Stimulated activated CD8-positive, alpha-beta memory T cell treated with anti-CD3 and anti-CD28 coated beads, Interleukin-7, amount 100 ng/mL, for 48 hours (primary cell): ENCODE results near the gene ADAMTS2.

Experiments used
- DNase-seq, 2 donors: peaks; one replicate each; pipeline ENCODE4 v3.0.0-alpha.2; 2020; ENCODE audit warnings: low read depth in 1 of 2; ENCODE audit errors: extremely low read depth in 1 of 2

Gene ADAMTS2

DNA sequence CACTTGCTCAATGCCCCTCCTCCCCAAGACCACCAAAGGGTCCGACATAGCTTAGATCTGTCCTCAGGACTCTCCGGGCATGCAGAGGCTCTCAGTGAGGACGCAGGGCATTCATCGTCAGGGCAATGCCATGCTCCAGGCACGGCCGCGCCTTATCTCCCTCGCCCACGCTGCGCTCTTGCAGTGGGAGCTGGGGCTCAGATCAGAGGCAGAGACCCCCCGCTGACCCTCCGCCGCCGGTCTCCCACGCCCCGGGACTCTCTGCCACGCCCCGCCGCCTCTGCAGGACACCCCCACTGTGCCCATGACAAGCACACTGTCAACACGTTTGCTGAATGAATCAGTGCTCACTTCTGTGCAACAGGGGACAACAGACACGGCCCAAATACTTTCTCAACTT, 140.7 kb downstream of the ADAMTS2 start:
- no peak for DNase-seq

GRCh38 chr5:179203248-179203647, 142.0 kb downstream of the ADAMTS2 start:
- DNase-seq = no peak

DNA sequence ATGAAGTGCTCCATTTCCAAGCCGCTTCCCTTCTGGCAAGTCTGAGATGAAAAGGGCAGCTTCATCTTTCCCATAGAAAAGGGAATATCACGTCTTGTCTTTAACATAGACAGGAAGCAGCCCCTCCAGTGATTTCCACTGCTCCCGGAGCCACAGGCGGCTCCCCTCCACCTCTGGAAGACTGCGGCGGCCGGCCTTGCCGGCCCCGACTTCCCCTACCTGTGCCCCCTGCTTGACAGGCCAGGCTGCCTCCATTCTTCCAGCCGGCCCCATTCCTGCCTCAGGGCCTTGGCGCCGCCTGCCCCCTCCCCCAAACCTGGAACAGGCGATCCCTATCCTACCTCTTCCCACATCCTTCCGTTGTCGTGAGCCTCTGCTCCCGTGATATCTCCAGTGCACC, 143.3 kb downstream of the ADAMTS2 start:
- DNase-seq = no peak

DNA sequence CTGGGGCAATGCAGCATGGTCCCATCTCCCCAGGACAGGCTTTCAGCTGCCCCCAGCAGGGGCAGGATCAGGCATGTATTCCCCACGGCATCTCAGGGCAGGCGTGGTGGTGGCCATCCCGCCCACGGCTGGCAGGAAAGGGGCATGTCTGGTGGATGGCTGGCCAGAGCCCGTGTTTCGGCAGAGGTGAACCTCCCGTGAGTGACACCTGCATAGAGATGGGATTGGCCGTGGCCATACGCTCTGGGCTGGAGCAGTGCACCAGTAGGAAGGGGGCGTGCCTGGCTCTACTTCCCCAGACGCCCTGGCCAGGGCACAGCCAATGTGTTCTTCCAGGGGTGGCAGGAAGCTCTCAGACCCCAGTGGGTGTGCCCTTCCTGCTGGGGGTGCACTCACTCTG, 146.0 kb downstream of the ADAMTS2 start:
- DNase-seq = no peak

DNA sequence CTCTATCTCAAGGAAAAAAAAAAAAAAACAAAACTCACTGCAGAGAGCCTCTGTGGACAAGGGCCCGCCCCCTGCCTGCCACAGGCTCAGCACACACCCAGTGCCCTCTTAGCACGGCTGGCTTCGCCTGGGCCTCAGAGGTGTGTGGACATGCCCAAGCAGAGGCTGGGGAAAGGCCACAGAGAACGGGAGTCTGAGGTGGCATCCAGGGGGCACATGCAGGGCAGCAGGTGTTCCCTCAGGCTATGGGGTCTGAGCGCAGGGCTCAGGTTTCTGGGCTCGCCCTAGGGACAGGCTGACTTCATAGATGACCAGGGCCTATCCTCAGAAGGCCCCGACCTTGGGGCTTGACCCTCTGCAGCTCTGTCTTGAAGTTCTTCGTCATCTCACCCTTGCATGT, 146.4 kb downstream of the ADAMTS2 start:
- no peak for DNase-seq

- no peak for DNase-seq
Observed at GRCh38 chr5:179196405-179197079, 148.7 kb downstream of the ADAMTS2 start.

- no peak for DNase-seq
Observed at GRCh38 chr5:179195561-179196404, 149.5 kb downstream of the ADAMTS2 start.

DNA sequence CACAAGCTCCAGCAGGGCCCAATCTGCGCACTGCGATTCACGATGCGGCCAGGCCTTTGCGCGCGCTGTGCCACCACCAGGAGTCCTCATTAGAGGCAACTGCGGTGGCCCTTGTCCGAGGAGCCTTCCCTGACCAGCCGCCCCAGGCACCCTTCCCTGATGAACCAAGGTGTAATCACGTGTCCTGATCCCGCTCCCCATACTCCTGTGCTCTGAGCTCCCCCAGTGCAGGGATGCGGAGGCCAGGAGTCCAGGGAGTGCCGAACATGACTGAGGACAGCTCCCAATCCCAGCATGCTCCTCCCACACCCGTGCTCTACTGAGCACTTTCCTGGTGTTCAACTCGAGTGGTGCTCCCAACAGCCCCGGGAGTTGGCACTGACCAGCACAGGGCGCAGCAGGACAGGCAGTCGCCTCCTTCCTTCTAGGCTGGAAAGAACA, 150.3 kb downstream of the ADAMTS2 start:
- no peak for DNase-seq

DNA sequence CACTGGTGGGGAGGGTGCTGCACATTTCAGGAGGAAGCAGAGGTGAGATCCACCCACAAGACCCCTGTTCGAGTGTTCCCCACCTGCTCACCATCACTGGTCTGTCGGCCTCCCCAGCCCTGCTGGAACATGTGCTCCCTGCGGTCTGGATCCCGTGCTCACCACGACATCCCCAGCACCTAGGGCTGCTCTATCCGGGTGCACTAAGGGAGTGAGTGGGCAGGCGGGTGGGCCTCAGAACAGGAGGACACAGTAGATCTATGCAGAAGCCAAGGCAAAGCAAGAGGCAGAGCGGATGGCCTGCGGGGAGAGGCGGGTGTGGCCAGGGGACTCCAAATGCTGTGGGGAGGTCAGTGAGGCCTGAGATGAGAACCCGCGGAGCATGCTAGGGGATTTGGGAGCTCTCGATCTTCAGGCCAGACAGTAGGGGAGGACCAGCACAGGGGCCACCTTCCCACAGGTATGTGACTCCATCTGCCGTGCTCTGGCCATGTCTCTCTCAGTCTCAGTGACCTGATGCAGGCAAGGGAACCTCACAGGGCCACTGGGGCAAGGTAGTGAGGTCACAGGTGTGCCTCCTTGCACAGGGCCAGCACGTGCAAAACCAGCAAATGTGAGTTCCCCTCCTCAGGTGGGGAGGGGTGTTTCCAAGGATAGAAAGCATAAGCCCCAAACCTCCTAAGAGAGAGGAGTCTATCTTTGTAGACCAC, 150.9 kb downstream of the ADAMTS2 start:
- no peak for DNase-seq

DNA sequence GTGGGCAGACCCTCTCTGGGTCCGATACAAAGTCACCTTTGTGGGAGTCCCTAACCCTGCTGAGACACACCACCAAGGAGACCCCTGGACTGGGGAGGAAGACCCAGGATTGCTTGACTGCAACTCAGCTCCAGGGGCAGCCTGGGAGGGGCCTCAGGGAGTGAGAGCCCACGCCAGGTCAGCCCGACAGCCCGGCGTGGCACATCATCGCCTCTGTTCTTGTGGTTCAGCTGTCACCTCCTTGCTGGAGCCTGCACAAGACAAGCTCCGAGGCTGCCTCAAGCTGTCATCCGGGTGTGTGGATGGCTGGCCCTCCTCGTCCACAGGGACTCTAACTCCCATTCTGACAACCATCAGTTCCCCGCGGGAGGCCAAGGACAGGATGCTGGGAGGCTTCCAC, 151.5 kb downstream of the ADAMTS2 start:
- no peak for DNase-seq

GRCh38 chr5:179192891-179193470, 152.3 kb downstream of the ADAMTS2 start:
- no peak for DNase-seq

GRCh38 chr5:179192185-179192890, 152.9 kb downstream of the ADAMTS2 start:
- no peak for DNase-seq

DNA sequence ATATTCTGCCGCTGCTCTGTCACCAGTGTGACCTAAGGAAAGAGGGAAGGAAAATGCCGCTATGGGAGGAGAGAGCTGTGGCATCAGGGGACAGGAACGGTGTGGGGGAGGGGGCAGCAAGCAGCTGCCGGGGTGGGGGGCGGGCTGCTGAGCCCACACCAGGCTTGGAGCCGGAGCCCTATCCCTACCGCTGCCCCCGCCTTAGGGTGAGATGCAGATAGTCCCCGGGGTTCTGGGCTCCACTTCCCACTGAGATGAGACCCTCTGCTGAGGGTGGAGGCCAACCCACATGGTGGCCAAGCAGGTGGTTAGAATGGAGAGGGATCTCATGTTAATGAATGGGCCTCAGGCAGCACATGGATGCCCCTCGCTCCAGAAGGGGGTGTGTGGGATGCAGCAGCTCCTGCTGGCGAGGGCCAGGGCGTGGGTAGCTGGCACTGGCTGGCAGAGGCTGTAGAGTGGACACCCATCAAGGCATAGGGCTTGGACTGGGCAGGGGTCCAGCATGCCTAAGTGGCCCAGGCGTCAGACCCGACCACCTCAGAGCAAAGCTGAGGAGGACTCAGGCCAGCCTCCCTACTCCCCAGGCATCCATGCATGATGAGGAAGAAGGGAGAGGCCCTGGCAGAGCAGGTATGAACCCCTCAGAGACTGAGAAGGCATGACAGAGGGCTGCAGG, 153.6 kb downstream of the ADAMTS2 start:
- DNase-seq = no peak

DNA sequence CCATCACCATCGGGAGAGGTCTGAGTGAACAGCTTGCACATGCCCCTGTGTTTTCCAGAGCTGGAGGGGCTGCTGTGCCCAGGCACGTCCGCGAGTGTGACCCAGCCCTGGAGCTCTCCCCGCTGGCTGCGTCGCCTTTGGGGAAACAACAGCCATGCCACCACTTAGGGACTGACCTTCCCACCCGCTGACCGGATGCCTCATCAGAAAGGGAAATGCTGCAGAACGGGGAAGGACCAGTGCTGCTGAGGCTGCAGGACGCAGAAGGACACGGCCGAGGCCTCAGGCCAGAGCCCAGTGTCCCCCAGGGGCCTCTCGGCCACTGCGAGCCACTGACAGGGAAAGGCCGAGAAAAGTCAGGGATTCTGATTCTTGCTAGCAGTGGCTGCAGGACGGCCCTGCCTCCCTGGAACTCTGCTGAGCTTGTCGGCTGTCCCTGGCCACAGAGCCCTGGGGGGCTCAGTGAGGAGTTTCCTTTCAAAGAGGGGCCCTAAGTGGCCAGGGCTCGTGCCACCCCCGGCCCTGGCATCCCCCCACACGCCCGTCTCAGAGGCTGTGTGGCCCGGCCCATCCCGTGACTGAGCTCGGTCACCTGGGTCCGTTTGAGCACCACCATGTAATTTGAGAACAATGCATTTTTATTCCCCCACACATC, 154.3 kb downstream of the ADAMTS2 start:
- DNase-seq = no peak

DNA sequence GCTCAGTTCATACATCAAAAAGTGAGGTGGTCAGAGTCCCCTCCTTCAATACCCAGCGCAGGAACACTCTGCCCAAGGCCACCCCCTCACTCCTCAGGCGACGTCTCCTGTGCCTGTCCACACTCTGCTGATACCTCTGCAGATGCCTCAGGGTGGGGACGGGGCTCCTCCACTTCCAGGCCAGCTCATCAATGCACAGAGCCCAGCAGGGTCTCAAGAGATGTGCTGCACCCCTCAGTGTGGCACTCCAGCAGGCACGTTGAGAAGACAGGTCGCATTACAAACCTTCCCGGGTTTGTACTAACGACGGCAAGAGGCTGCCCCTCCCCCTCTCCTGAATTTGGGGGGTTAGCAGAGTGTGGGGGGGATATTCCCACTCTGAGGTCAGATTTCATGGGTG, 156.6 kb downstream of the ADAMTS2 start:
- DNase-seq = no peak

GRCh38 chr5:179187681-179188575, 157.3 kb downstream of the ADAMTS2 start:
- no peak for DNase-seq

DNA sequence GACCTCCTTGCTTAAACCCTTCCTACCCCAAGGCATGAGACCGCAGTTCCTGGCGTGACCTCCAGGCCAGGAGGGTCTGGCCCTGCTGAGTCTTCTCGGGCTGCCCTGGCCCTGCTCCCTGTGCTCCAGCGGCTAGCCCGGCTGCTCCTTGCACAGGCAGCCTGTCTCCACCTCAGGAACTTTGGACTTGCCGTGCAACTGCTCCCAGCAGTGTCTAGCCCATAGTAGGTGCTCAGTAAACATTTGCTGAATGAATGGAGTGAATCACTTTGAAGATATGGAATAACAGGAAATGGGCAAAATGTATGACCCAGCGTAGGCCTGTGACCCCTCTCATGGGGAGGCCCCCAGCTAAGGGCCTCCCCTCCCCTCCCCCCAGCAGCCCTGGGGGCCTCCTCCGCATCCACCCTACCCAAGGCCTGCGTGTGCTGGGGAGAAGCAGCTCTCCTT, 158.0 kb downstream of the ADAMTS2 start:
- DNase-seq = no peak

DNA sequence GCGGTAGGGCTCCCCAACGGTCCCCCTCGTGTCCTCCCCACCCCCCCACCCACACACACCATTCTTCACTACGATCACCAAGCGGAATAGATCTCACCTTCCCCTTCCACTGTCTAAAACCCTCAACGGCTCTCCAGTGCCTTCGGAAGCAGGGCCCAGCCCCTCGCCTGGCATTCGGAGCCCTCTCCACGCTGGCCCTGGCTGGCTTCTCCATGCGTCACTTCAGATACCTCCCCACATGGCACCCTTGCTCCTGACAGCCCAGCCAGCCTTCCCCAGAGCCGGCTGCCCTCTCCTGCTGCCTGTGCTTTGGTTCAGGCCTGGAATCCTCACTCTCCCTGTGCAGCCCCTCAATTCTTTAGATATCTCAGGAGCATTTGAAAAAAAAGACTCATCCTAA, 158.5 kb downstream of the ADAMTS2 start:
- DNase-seq = no peak
